ENCODE results near the gene ZDHHC11B. TPM values are rescaled to one million over a fixed set of nuclear protein-coding genes. Genes with fewer than 3 reads are reported as not detected.
"Not testable (repeated sequence)": the region's sequence is repeated elsewhere in the genome, so short reads cannot be mapped to it uniquely, and the experiment has no call there.

The ZDHHC11B gene
- total and polyA plus RNA-seq, 2 donors (not counting 1 experiment from before 2014, with no cell fraction given), result 0.52 TPM; not detected in 1

DNA sequence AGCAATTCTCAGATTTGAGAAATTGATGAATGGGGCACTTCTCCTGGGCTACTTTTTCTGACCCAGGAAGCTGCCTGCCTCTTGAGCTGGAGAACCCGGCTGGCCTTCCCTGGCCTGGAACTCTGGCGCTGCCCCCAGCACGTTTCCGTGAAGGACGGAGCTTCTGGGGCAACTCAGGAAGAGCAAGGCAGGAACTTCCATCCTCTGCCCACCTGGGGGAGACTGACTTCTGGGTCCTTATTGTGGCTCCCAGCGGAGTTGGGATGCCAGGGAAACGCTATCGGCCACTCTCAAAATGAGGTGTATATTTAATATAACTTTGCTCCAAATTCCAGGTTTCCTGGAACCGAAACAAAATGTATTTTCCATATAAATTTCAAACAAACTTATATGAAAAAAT lies 57.4 kb downstream of the ZDHHC11B start:
- H3K79me2 ChIP-seq (ENCODE audit: control insufficient read depth, insufficient read depth, low read length); CTCF ChIA-PET; H3K27me3 ChIP-seq (replicated peaks in 1 of 4; ENCODE audit: control extremely low read depth in 1 of 4, control insufficient read depth in 3 of 4, insufficient read depth in 4 of 4, low read length in 3 of 4); POLR2A ChIA-PET; H3K4me2 ChIP-seq (replicated peaks; ENCODE audit: low read depth, low read length, poor library complexity, severe bottlenecking); H3K4me1 Mint-ChIP-seq; H2AFZ ChIP-seq (ENCODE audit: insufficient read depth, low read depth, low read length, poor library complexity, severe bottlenecking); ATAC-seq (ENCODE audit: low read depth); H4K20me1 ChIP-seq (ENCODE audit: control insufficient read depth, insufficient read depth, low read length, poor library complexity, severe bottlenecking); H3K4me3 ChIP-seq (ENCODE audit: control extremely low read depth in 1 of 5, extremely low read depth in 1 of 5, insufficient read depth in 1 of 5, low read depth in 2 of 5, low read length in 4 of 5); H3K36me3 ChIP-seq (replicated peaks in 1 of 2; ENCODE audit: control extremely low read depth in 1 of 2, control insufficient read depth in 1 of 2, extremely low read depth in 1 of 2, insufficient read depth in 2 of 2, low read length in 1 of 2); H3K27me3 Mint-ChIP-seq; H3K9ac ChIP-seq (ENCODE audit: low read length); H3K4me1 ChIP-seq (ENCODE audit: control insufficient read depth in 2 of 2, insufficient read depth in 2 of 2, low read length in 2 of 2); intact Hi-C loops (cut with micrococcal nuclease); H3K27ac ChIP-seq (ENCODE audit: low read length in 2 of 2); H3K27ac Mint-ChIP-seq; H3K4me3 Mint-ChIP-seq; DNase-seq; H3K9me3 ChIP-seq (ENCODE audit: control extremely low read depth in 1 of 3, control insufficient read depth in 2 of 3, insufficient read depth in 1 of 3, low read length in 2 of 3); H3K9me3 Mint-ChIP-seq (ENCODE audit: insufficient read depth): not testable (repeated sequence)
- no CpG with 5 or more reads among the region's 9 CpGs for WGBS (ENCODE audit: insufficient coverage)

DNA sequence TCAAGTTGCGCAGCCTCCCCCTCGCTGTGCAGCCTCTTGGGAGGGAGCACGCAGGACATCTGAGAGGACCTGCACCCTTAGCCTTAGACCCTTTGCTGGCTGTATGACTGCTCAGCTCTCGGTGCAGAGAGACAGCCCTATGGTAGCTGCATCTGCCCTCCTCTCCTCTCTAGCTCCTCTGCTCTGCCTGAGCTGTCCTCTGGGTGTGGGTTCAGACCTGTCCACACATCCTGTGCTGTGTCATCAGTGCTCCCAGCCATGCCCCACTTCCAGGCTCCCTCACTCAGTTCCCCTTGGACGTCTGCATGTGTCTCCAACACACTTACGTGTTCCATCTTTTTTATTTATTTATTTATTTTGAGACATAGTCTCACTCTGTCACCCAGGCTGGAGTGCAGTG lies 60.7 kb downstream of the ZDHHC11B start:
- H3K27ac ChIP-seq (ENCODE audit: low read length in 2 of 2); H3K4me3 ChIP-seq (ENCODE audit: control extremely low read depth in 1 of 5, extremely low read depth in 1 of 5, insufficient read depth in 1 of 5, low read depth in 2 of 5, low read length in 4 of 5); H3K27ac Mint-ChIP-seq; intact Hi-C loops (cut with micrococcal nuclease); H3K27me3 Mint-ChIP-seq; H3K27me3 ChIP-seq (replicated peaks in 1 of 4; ENCODE audit: control extremely low read depth in 1 of 4, control insufficient read depth in 3 of 4, insufficient read depth in 4 of 4, low read length in 3 of 4); H3K79me2 ChIP-seq (ENCODE audit: control insufficient read depth, insufficient read depth, low read length); H3K9me3 Mint-ChIP-seq (ENCODE audit: insufficient read depth); H3K4me1 ChIP-seq (ENCODE audit: control insufficient read depth in 2 of 2, insufficient read depth in 2 of 2, low read length in 2 of 2); H3K9me3 ChIP-seq (ENCODE audit: control extremely low read depth in 1 of 3, control insufficient read depth in 2 of 3, insufficient read depth in 1 of 3, low read length in 2 of 3); DNase-seq; H3K4me1 Mint-ChIP-seq; H3K4me2 ChIP-seq (replicated peaks; ENCODE audit: low read depth, low read length, poor library complexity, severe bottlenecking); CTCF ChIA-PET; H2AFZ ChIP-seq (ENCODE audit: insufficient read depth, low read depth, low read length, poor library complexity, severe bottlenecking); H3K36me3 ChIP-seq (replicated peaks in 1 of 2; ENCODE audit: control extremely low read depth in 1 of 2, control insufficient read depth in 1 of 2, extremely low read depth in 1 of 2, insufficient read depth in 2 of 2, low read length in 1 of 2); POLR2A ChIA-PET; H3K9ac ChIP-seq (ENCODE audit: low read length); H4K20me1 ChIP-seq (ENCODE audit: control insufficient read depth, insufficient read depth, low read length, poor library complexity, severe bottlenecking); H3K4me3 Mint-ChIP-seq; ATAC-seq (ENCODE audit: low read depth): not testable (repeated sequence)
- WGBS (ENCODE audit: insufficient coverage), result no CpG with 5 or more reads among the region's 6 CpGs

DNA sequence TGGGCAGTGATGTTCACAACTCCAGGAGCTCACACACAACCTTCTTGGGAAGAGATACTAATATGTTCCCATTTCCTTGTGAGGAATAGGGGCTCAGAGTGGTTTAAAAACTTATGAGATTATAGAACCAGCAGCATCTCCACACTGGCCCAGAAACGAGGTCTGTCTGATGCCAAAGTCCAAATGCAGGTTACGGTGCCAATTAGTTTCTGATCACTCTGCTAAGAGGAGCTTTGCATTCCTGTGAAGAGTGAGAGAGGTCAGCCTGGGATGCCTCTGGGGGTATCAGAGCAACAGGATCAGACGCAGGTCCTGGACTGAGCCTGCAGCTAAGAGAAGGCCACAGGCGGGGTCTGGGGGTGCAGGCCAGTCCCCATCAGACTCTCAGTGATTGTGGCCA lies 61.2 kb downstream of the ZDHHC11B start:
- DNase-seq; H3K4me1 ChIP-seq (ENCODE audit: control insufficient read depth in 2 of 2, insufficient read depth in 2 of 2, low read length in 2 of 2); H4K20me1 ChIP-seq (ENCODE audit: control insufficient read depth, insufficient read depth, low read length, poor library complexity, severe bottlenecking); H3K27ac ChIP-seq (ENCODE audit: low read length in 2 of 2); ATAC-seq (ENCODE audit: low read depth); CTCF ChIA-PET; H3K4me3 Mint-ChIP-seq; H2AFZ ChIP-seq (ENCODE audit: insufficient read depth, low read depth, low read length, poor library complexity, severe bottlenecking); H3K36me3 ChIP-seq (replicated peaks in 1 of 2; ENCODE audit: control extremely low read depth in 1 of 2, control insufficient read depth in 1 of 2, extremely low read depth in 1 of 2, insufficient read depth in 2 of 2, low read length in 1 of 2); H3K4me1 Mint-ChIP-seq; H3K27me3 ChIP-seq (replicated peaks in 1 of 4; ENCODE audit: control extremely low read depth in 1 of 4, control insufficient read depth in 3 of 4, insufficient read depth in 4 of 4, low read length in 3 of 4); H3K27ac Mint-ChIP-seq; H3K9me3 ChIP-seq (ENCODE audit: control extremely low read depth in 1 of 3, control insufficient read depth in 2 of 3, insufficient read depth in 1 of 3, low read length in 2 of 3); POLR2A ChIA-PET; intact Hi-C loops (cut with micrococcal nuclease); H3K79me2 ChIP-seq (ENCODE audit: control insufficient read depth, insufficient read depth, low read length); H3K9ac ChIP-seq (ENCODE audit: low read length); H3K4me2 ChIP-seq (replicated peaks; ENCODE audit: low read depth, low read length, poor library complexity, severe bottlenecking); H3K4me3 ChIP-seq (ENCODE audit: control extremely low read depth in 1 of 5, extremely low read depth in 1 of 5, insufficient read depth in 1 of 5, low read depth in 2 of 5, low read length in 4 of 5): not testable (repeated sequence)
- WGBS (ENCODE audit: insufficient coverage), result no CpG with 5 or more reads among the region's 4 CpGs
- Mint-ChIP-seq H3K9me3 (ENCODE audit: insufficient read depth) (peaks cover 11% of the 10 kb centered on the region), H3K27me3 (peaks cover 12% of the 10 kb centered on the region)

DNA sequence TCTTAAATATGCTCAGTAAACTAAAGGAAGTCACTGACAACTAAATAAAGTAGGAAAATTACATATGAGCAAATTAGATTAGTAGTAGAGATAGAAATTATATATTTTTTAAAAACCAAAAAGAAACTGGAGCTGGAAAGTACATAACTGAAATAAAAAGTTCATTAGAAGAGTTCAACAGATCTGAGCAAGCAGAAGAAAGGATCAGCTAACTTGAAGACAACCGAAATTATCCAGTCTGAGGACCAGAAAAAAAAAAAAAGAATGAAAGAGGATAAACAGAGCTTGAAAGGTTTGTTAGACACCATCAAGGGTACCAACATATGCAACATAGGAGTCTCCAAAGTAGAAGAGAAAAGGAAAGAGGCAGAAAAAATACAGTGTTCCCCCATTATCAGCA lies 65.2 kb downstream of the ZDHHC11B start:
- POLR2A ChIA-PET; H3K4me1 ChIP-seq (ENCODE audit: control insufficient read depth in 2 of 2, insufficient read depth in 2 of 2, low read length in 2 of 2); CTCF ChIA-PET; H3K27ac ChIP-seq (ENCODE audit: low read length in 2 of 2); H3K27ac Mint-ChIP-seq; H4K20me1 ChIP-seq (ENCODE audit: control insufficient read depth, insufficient read depth, low read length, poor library complexity, severe bottlenecking); H3K79me2 ChIP-seq (ENCODE audit: control insufficient read depth, insufficient read depth, low read length); H3K9ac ChIP-seq (ENCODE audit: low read length); H3K4me3 ChIP-seq (ENCODE audit: control extremely low read depth in 1 of 5, extremely low read depth in 1 of 5, insufficient read depth in 1 of 5, low read depth in 2 of 5, low read length in 4 of 5); H3K4me1 Mint-ChIP-seq; intact Hi-C loops (cut with micrococcal nuclease); H3K27me3 ChIP-seq (replicated peaks in 1 of 4; ENCODE audit: control extremely low read depth in 1 of 4, control insufficient read depth in 3 of 4, insufficient read depth in 4 of 4, low read length in 3 of 4); DNase-seq; H3K36me3 ChIP-seq (replicated peaks in 1 of 2; ENCODE audit: control extremely low read depth in 1 of 2, control insufficient read depth in 1 of 2, extremely low read depth in 1 of 2, insufficient read depth in 2 of 2, low read length in 1 of 2); H3K4me3 Mint-ChIP-seq; H3K4me2 ChIP-seq (replicated peaks; ENCODE audit: low read depth, low read length, poor library complexity, severe bottlenecking); ATAC-seq (ENCODE audit: low read depth); H2AFZ ChIP-seq (ENCODE audit: insufficient read depth, low read depth, low read length, poor library complexity, severe bottlenecking): not testable (repeated sequence)
- peaks cover 0 to 12% (median 10%) of the 10 kb centered on the region in 3 donors for H3K9me3 ChIP-seq (ENCODE audit: control extremely low read depth in 1 of 3, control insufficient read depth in 2 of 3, insufficient read depth in 1 of 3, low read length in 2 of 3)
- no CpG with 5 or more reads among the region's 1 CpG for WGBS (ENCODE audit: insufficient coverage)
- H3K27me3 Mint-ChIP-seq, result peaks cover 28% of the 10 kb centered on the region
- peaks cover 14% of the 10 kb centered on the region for H3K9me3 Mint-ChIP-seq (ENCODE audit: insufficient read depth)
